GDM1 (cell line): Measurements from ENCODE around the gene CDK10.
"Not testable (repeated sequence)": the region's sequence is repeated elsewhere in the genome, so short reads cannot be mapped to it uniquely, and the experiment has no call there.

Experiments used
- DNase-seq: peaks from one replicate; lab custom pipeline; 2025; lab: John Stamatoyannopoulos, UW

Gene CDK10

GRCh38 chr16:89667633-89668032 lies 18.9 kb upstream of the CDK10 start:
- no peak for DNase-seq

- DNase-seq, result no peak
Observed at GRCh38 chr16:89668790-89669158, 17.7 kb upstream of the CDK10 start.

GRCh38 chr16:89669755-89670154 lies 16.7 kb upstream of the CDK10 start:
- DNase-seq, result no peak

- no peak for DNase-seq
Observed at GRCh38 chr16:89670496-89671431, 15.7 kb upstream of the CDK10 start.

- not testable (repeated sequence) for DNase-seq
Observed at GRCh38 chr16:89671565-89671964, 14.9 kb upstream of the CDK10 start.

GRCh38 chr16:89672177-89672941 lies 14.1 kb upstream of the CDK10 start:
- no peak for DNase-seq

- DNase-seq, result no peak
Observed at GRCh38 chr16:89678258-89678657, 8.2 kb upstream of the CDK10 start.

GRCh38 chr16:89685916-89686315 lies 573 bp upstream of the CDK10 start:
- no peak for DNase-seq

GRCh38 chr16:89687092-89687940 lies 827 bp downstream of the CDK10 start:
- DNase-seq, result no peak

- DNase-seq, result no peak
Observed at GRCh38 chr16:89688395-89688794, 1.9 kb downstream of the CDK10 start.

- no peak for DNase-seq
Observed at GRCh38 chr16:89689142-89689541, 2.7 kb downstream of the CDK10 start.

GRCh38 chr16:89689621-89690020 lies 3.1 kb downstream of the CDK10 start:
- not testable (repeated sequence) for DNase-seq

- DNase-seq, result no peak
Observed at GRCh38 chr16:89690392-89690901, 4.0 kb downstream of the CDK10 start.

- no peak for DNase-seq
Observed at GRCh38 chr16:89691231-89691985, 4.9 kb downstream of the CDK10 start.

- DNase-seq, result no peak
Observed at GRCh38 chr16:89691986-89692569, 5.6 kb downstream of the CDK10 start.

GRCh38 chr16:89693289-89693731 lies 6.8 kb downstream of the CDK10 start:
- DNase-seq, result no peak

GRCh38 chr16:89693931-89694783 lies 7.7 kb downstream of the CDK10 start:
- DNase-seq, result no peak

GRCh38 chr16:89694784-89695085 lies 8.2 kb downstream of the CDK10 start:
- not testable (repeated sequence) for DNase-seq

- DNase-seq, result no peak
Observed at GRCh38 chr16:89695086-89695874, 8.8 kb downstream of the CDK10 start.
